ENCODE results near the gene MYH13.

DNA sequence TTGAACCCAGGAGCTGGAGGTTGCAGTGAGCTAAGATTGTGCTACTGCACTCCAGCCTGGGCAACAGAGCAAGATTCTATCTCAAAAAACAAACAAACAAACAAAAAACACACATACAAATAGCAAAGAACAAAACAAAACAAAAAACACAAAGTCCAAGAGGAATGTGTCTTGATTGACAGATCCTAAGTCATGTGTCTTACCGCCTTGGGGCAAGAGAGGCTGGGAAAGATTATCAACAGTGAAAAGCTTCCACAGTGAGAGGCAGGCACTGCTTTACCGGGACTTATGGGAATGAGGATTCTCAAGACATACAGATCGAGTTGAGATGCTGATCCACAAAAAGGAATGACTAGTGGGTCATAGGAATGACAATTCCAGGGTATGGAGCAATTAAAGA lies 111.7 kb downstream of the MYH13 start:
- TF ChIP-seq CTCF (IDR thresholded peaks at IDR 0.05) (no peak), POLR2A (IDR thresholded peaks at IDR 0.05) (no peak)
